Mucosa of descending colon (tissue), 3 donors: ENCODE results near the gene ETV1. TPM values are rescaled to one million over a fixed set of nuclear protein-coding genes. Genes with fewer than 3 reads are reported as not detected.

Experiments used
- ATAC-seq: fragments of 200-7000 bp; cut with Tn5 transposase; one replicate; pipeline ENCODE4 v1.9.1; 2020; ENCODE audit warnings: mild to moderate bottlenecking, moderate library complexity
- DNase-seq, 3 donors: peaks; one replicate each; pipeline ENCODE4 v3.0.0-alpha.2; 2020
- H3K36me3 ChIP-seq: fragments of 200-600 bp; one replicate; pipeline ENCODE4 v1.8.0; 2021; ENCODE audit warnings: low read depth, mild to moderate bottlenecking
- H3K4me1 ChIP-seq: fragments of 200-600 bp; one replicate; pipeline ENCODE4 v1.8.0; 2021; ENCODE audit warnings: low read depth, mild to moderate bottlenecking
- H3K4me3 ChIP-seq: fragments of 200-600 bp; one replicate; pipeline ENCODE4 v1.8.0; 2021; ENCODE audit warnings: mild to moderate bottlenecking
- H3K9me3 ChIP-seq: fragments of 200-600 bp; one replicate; pipeline ENCODE4 v1.8.0; 2021; ENCODE audit warnings: mild to moderate bottlenecking
- intact Hi-C, 2 donors: fragments of 100-400 bp; cut with DNase I in 1 of 2; cut with micrococcal nuclease in 1 of 2; formaldehyde crosslinking; loops; one replicate each; pipeline versions ENCODE4 v1.11.0 to v1.11.1; 2022; cut with DNase I, micrococcal nuclease
- total RNA-seq, 3 donors: library from RNA; stranded (reverse); fragmentation: NEBNext Ultra II Directional in 2 of 3; extraction: Animal tissue kit (Norgen Biotek cat#: 25700) in 2 of 3; gene quantifications; one replicate each; pipeline versions ENCODE4 v1.2.1 to v1.2.4, GENCODE V29; 2021 to 2023
- TF ChIP-seq, protein P1 (sequence below): fragments of 200-600 bp; IDR thresholded peaks from one replicate; pipeline ENCODE4 v1.8.0; 2022; ENCODE audit warnings: antibody characterized with exemption, mild to moderate bottlenecking
- donor health status: DM: no; HTN: no; CAD: no; lungs with moderate emphysema.
- donor health status: DM: no; HTN: no; CAD: no.
- donor health status: DM: no; HTN: yes; CAD: no.

ETV1 gene
- total RNA-seq, 3 donors from 2014 or later = 2.6 to 16.9 (median 5.9) TPM

DNA sequence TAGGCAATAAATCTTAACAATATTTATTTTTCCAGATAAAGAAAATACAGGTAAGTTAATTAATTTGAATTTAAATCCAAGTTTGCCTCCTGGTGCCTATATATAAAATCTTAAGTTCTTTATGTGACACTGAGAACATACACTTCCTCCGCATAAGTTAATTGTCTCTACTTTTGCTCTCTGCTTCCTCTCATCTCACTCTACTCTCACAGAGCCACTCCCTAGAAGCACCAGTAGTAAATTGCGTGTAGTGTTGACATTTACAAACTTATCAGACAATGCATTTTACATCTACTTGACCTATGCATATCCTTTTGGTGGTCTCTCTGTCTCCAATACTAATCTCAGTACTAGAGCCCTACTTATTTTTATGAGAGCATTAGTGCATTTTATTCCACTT is 144.5 kb downstream of the ETV1 start:
- no peaks in the 10 kb centered on the region for H3K4me1 ChIP-seq
- intact Hi-C loops = no loop called here
- H3K36me3 ChIP-seq = no peaks in the 10 kb centered on the region
- peak; percentile 55 for ATAC-seq
- DNase-seq = no peak
- H3K9me3 ChIP-seq = no peaks in the 10 kb centered on the region
- H3K4me3 ChIP-seq = no peak overlapping the region
- TF ChIP-seq, protein P1, sequence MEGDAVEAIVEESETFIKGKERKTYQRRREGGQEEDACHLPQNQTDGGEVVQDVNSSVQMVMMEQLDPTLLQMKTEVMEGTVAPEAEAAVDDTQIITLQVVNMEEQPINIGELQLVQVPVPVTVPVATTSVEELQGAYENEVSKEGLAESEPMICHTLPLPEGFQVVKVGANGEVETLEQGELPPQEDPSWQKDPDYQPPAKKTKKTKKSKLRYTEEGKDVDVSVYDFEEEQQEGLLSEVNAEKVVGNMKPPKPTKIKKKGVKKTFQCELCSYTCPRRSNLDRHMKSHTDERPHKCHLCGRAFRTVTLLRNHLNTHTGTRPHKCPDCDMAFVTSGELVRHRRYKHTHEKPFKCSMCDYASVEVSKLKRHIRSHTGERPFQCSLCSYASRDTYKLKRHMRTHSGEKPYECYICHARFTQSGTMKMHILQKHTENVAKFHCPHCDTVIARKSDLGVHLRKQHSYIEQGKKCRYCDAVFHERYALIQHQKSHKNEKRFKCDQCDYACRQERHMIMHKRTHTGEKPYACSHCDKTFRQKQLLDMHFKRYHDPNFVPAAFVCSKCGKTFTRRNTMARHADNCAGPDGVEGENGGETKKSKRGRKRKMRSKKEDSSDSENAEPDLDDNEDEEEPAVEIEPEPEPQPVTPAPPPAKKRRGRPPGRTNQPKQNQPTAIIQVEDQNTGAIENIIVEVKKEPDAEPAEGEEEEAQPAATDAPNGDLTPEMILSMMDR = no peak

DNA sequence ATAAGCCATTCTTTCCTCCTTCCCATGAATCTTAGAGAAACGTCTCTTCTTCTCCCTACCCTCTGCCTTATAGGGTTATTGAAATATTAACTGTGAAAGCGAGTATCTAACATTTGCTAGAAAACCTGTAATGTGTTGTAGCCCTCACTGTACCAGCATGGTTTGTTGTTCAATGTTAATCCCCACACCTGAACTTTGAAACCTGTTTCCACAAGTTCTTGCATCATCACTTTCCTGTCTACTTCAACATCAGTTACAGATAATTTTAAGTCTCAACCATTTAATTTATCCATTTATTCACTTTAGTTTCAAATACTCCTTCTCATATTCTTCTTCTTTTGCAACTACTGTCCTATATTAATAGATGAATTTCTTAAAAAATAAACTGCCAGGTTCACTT is 148.2 kb downstream of the ETV1 start:
- Histone ChIP-seq H3K4me1 (no peaks in the 10 kb centered on the region), H3K4me3 (no peak overlapping the region), H3K36me3 (no peaks in the 10 kb centered on the region), H3K9me3 (no peaks in the 10 kb centered on the region)
- intact Hi-C loops = no loop called here
- ATAC-seq (no peak), DNase-seq (no peak)
- TF ChIP-seq, protein P1 = no peak
